CD4-positive, alpha-beta T cell (primary cell): ENCODE results near the gene STIM1. TPM values are rescaled to one million over a fixed set of nuclear protein-coding genes. Genes with fewer than 3 reads are reported as not detected.
A peak's percentile ranks its signal among the peaks of the same experiment; 100 is the strongest.

Experiments
- ATAC-seq: fragments of 200-7000 bp; cut with Tn5 transposase; one replicate; pipeline ENCODE4 v1.10.0; 2022; ENCODE audit warnings: mild to moderate bottlenecking; ENCODE audit not compliant: poor library complexity
- CTCF ChIA-PET: fragments of 350-600 bp; sonication (Branson Sonifier 250); formaldehyde crosslinking; loops from one replicate; lab custom pipeline; 2021; ENCODE audit warnings: antibody characterized with exemption, inconsistent platforms; lab: Charles Lee
- POLR2A ChIA-PET: fragments of 350-600 bp; sonication (Branson Sonifier 250); formaldehyde crosslinking; loops from one replicate; lab custom pipeline; 2021; ENCODE audit warnings: antibody characterized with exemption, inconsistent platforms; lab: Charles Lee
- DNase-seq, 14 experiments: peaks; one replicate each; pipeline ENCODE4 v3.0.0-alpha.2; 2013 to 2020; ENCODE audit warnings: mixed read lengths in 2 of 14
- H3K27ac ChIP-seq, 2 donors: one replicate each; pipeline versions ENCODE4 v1.5.1 to v1.7.0; 2013; ENCODE audit warnings: low read length in 2 of 2, low read depth in 1 of 2, mild to moderate bottlenecking in 1 of 2
- H3K27me3 ChIP-seq, 2 experiments: 1 replicate in 1 of 2; 2 replicates in 1 of 2; pipeline versions ENCODE4 v1.6.1 to v1.7.0; 2013; ENCODE audit warnings: low read length in 2 of 2, control low read depth in 1 of 2, mild to moderate bottlenecking in 1 of 2, moderate library complexity in 1 of 2; ENCODE audit not compliant: insufficient read depth in 2 of 2, control insufficient read depth in 1 of 2
- H3K36me3 ChIP-seq: one replicate; pipeline ENCODE4 v1.6.1; 2013; ENCODE audit warnings: low read length, control low read depth; ENCODE audit not compliant: insufficient read depth
- H3K4me1 ChIP-seq: one replicate; pipeline ENCODE4 v1.6.1; 2013; ENCODE audit warnings: low read length, control low read depth; ENCODE audit not compliant: insufficient read depth
- H3K4me3 ChIP-seq: one replicate; pipeline ENCODE4 v1.5.1; 2013; ENCODE audit warnings: mild to moderate bottlenecking, low read length, moderate library complexity
- H3K9me3 ChIP-seq, 2 experiments: 1 replicate in 1 of 2; 2 replicates in 1 of 2; pipeline versions ENCODE4 v1.6.1 to v1.7.0; 2013; ENCODE audit warnings: low read length in 2 of 2, mild to moderate bottlenecking in 2 of 2, control low read depth in 1 of 2, moderate library complexity in 1 of 2; ENCODE audit not compliant: control insufficient read depth in 1 of 2, insufficient read depth in 1 of 2
- H3K27ac Mint-ChIP-seq: one replicate; pipeline ENCODE4 v1.8.0; 2020; ENCODE audit warnings: mixed read lengths
- H3K27me3 Mint-ChIP-seq: one replicate; pipeline ENCODE4 v1.8.0; 2021; ENCODE audit warnings: mixed read lengths
- H3K36me3 Mint-ChIP-seq: one replicate; pipeline ENCODE4 v1.8.0; 2021; ENCODE audit warnings: low read depth, mixed read lengths
- H3K4me1 Mint-ChIP-seq: one replicate; pipeline ENCODE4 v1.8.0; 2021; ENCODE audit warnings: low read depth, mixed read lengths
- H3K4me3 Mint-ChIP-seq: one replicate; pipeline ENCODE4 v1.8.0; 2020; ENCODE audit warnings: mild to moderate bottlenecking, mixed read lengths
- H3K9me3 Mint-ChIP-seq: one replicate; pipeline ENCODE4 v1.8.0; 2020; ENCODE audit warnings: mixed read lengths
- intact Hi-C, 2 experiments: fragments of 100-400 bp; cut with DNase I in 1 of 2; cut with micrococcal nuclease in 1 of 2; formaldehyde crosslinking; loops; one replicate each; pipeline versions ENCODE4 v1.15.1 to v1.9.0; 2023 to 2025; cut with DNase I, micrococcal nuclease
- total RNA-seq, 174 experiments: library from RNA in 2 of 174; stranded (reverse) in 2 of 174; gene quantifications; one replicate each; pipeline ENCODE4 v1.2.3 and lab custom pipeline; 2021 to 2026
- TF ChIP-seq, protein P1 (sequence below): fragments of 200-600 bp; IDR thresholded peaks from one replicate; pipeline ENCODE4 v1.8.0; 2022; ENCODE audit warnings: antibody characterized with exemption, mild to moderate bottlenecking

Gene STIM1
- total RNA-seq, 2 experiments from 2014 or later: 89.0 to 94.9 TPM

- H3K4me3 ChIP-seq: no peak overlapping the region
- DNase-seq (peak in 13 of 14 experiments; percentile 44 to 85 (median 63)), ATAC-seq (peak; percentile 80)
- no peaks in the 10 kb centered on the region for H3K9me3 ChIP-seq
- H3K36me3 ChIP-seq: peaks cover 9% of the 10 kb centered on the region
- Mint-ChIP-seq H3K27ac (peak overlapping the region; percentile 70), H3K4me3 (peak overlapping the region; percentile 48), H3K27me3 (no peaks in the 10 kb centered on the region), H3K4me1 (peaks cover 70% of the 10 kb centered on the region), H3K9me3 (no peaks in the 10 kb centered on the region), H3K36me3 (peaks cover 4% of the 10 kb centered on the region)
- intact Hi-C loops: no loop called here
- H3K27ac ChIP-seq: peak overlapping the region in 1 of 2 donors; percentile 15
- ChIA-PET POLR2A (interaction anchor here (1.0 kb wide), 1 partner anchor 122 kb away, joined by 3 read pairs; no protein-coding TSS in a partner anchor), CTCF (no interaction called here)
- peaks cover 50% of the 10 kb centered on the region for H3K4me1 ChIP-seq
- TF ChIP-seq, protein P1, sequence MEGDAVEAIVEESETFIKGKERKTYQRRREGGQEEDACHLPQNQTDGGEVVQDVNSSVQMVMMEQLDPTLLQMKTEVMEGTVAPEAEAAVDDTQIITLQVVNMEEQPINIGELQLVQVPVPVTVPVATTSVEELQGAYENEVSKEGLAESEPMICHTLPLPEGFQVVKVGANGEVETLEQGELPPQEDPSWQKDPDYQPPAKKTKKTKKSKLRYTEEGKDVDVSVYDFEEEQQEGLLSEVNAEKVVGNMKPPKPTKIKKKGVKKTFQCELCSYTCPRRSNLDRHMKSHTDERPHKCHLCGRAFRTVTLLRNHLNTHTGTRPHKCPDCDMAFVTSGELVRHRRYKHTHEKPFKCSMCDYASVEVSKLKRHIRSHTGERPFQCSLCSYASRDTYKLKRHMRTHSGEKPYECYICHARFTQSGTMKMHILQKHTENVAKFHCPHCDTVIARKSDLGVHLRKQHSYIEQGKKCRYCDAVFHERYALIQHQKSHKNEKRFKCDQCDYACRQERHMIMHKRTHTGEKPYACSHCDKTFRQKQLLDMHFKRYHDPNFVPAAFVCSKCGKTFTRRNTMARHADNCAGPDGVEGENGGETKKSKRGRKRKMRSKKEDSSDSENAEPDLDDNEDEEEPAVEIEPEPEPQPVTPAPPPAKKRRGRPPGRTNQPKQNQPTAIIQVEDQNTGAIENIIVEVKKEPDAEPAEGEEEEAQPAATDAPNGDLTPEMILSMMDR: no peak
- no peaks in the 10 kb centered on the region for H3K27me3 ChIP-seq
These were observed 64.8 kb downstream of the STIM1 start for GRCh38 chr11:3920148-3920852.

GRCh38 chr11:3922056-3922455 lies 66.6 kb downstream of the STIM1 start:
- no peak overlapping the region for H3K27ac ChIP-seq
- peaks cover 35% of the 10 kb centered on the region for H3K4me1 ChIP-seq
- intact Hi-C loops: no loop called here
- peak overlapping the region; percentile 6 for H3K27ac Mint-ChIP-seq
- TF ChIP-seq, protein P1: no peak
- no peak overlapping the region for H3K4me3 Mint-ChIP-seq
- H3K9me3 ChIP-seq: no peaks in the 10 kb centered on the region
- peaks cover 4% of the 10 kb centered on the region for H3K36me3 Mint-ChIP-seq
- no peak for DNase-seq
- peaks cover 69% of the 10 kb centered on the region for H3K4me1 Mint-ChIP-seq
- ChIA-PET POLR2A (no interaction called here), CTCF (no interaction called here)
- no peaks in the 10 kb centered on the region for H3K9me3 Mint-ChIP-seq
- H3K27me3 ChIP-seq: no peaks in the 10 kb centered on the region
- ATAC-seq: no peak
- no peaks in the 10 kb centered on the region for H3K27me3 Mint-ChIP-seq
- H3K36me3 ChIP-seq: peaks cover 9% of the 10 kb centered on the region
- no peak overlapping the region for H3K4me3 ChIP-seq

DNA sequence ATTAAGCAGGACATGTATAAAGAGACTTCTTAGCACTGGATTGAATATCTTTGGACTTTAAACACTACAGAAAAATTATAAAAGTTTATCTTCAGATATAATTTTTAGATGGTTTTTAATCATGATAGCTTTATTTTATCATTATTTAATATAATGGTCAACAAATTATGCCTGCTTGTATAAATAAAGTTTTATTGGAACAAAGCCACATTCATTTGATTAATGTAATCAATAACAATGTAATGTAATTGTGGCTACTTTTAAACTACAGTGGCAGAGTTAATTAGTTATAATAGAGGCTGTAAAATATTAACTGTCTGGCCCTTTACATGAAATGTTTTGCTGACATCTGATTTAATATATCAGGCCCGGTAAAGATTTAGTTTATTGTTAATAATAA lies 70.0 kb downstream of the STIM1 start:
- Histone ChIP-seq H3K4me1 (peaks cover 5% of the 10 kb centered on the region), H3K27ac (no peak overlapping the region), H3K27me3 (no peaks in the 10 kb centered on the region), H3K36me3 (peaks cover 18% of the 10 kb centered on the region), H3K9me3 (no peaks in the 10 kb centered on the region), H3K4me3 (no peak overlapping the region)
- intact Hi-C loops: no loop called here
- ATAC-seq (no peak), DNase-seq (no peak)
- Mint-ChIP-seq H3K27me3 (no peaks in the 10 kb centered on the region), H3K36me3 (peaks cover 9% of the 10 kb centered on the region), H3K4me3 (no peak overlapping the region), H3K27ac (no peak overlapping the region), H3K9me3 (no peaks in the 10 kb centered on the region), H3K4me1 (peaks cover 68% of the 10 kb centered on the region)
- TF ChIP-seq, protein P1: no peak
- ChIA-PET CTCF (interaction anchor here (0.9 to 3.0 kb wide), 3 partner anchors 17 to 76 kb away, joined by 4 to 11 read pairs (median 8); partner anchors contain the start of gene STIM1), POLR2A (interaction anchor here (0.9 kb wide), 2 partner anchors 70 to 138 kb away, joined by 3 read pairs; partner anchors contain the start of gene STIM1)
